ENCODE results near the gene HNMT. TPM values are rescaled to one million over a fixed set of nuclear protein-coding genes. Genes with fewer than 3 reads are reported as not detected.
"Not testable (repeated sequence)": the region's sequence is repeated elsewhere in the genome, so short reads cannot be mapped to it uniquely, and the experiment has no call there.

Gene HNMT
- total and polyA plus RNA-seq, 2 of the 13 experiments (the other 11 are each of a cell fraction or from before 2014, with no cell fraction given): 279 to 309 TPM

GRCh38 chr2:137971259-137971658, 7.0 kb downstream of the HNMT start:
- H2AFZ ChIP-seq (ENCODE audit: low read length); POLR2A ChIA-PET; H3K9me3 ChIP-seq (ENCODE audit: low read length); DNase-seq (ENCODE audit: low spot score); H3K4me3 ChIP-seq (replicated peaks in 1 of 3; ENCODE audit: insufficient read depth in 1 of 3, low read depth in 2 of 3, low read length in 3 of 3); FAIRE-seq; BruUV-seq (replicated peaks); H3K9ac ChIP-seq (ENCODE audit: insufficient read depth, low read depth, low read length); CTCF ChIA-PET (ENCODE audit: low intra/inter-chr PET ratio, low total read pairs); ATAC-seq; intact Hi-C loops (cut with micrococcal nuclease; ENCODE audit: unreplicated experiment); in situ Hi-C loops (cut with HindIII; ENCODE audit: extremely low pct_ligation_motif_present, low pct_unique_long_range_greater_than_20kb); H4K20me1 ChIP-seq (ENCODE audit: insufficient read depth, low read length); H3K27me3 ChIP-seq (ENCODE audit: control insufficient read depth in 1 of 2, insufficient read depth in 2 of 2, low read length in 2 of 2); TF ChIP-seq LCORL (IDR thresholded peaks at IDR 0.05): not testable (repeated sequence)
- peaks cover 11 to 49% of the 10 kb centered on the region in 2 experiments for H3K36me3 ChIP-seq (replicated peaks in 1 of 2; ENCODE audit: control insufficient read depth in 1 of 2, insufficient read depth in 2 of 2, low read length in 2 of 2)
- 97% methylated on average over 3 of the region's 3 CpGs for WGBS (ENCODE audit: low lambda C conversion rate)
- TF ChIP-seq ZNF138 (CRISPR knock-in tag; IDR thresholded peaks at IDR 0.05; ENCODE audit: low read depth) (0 out of 2 replicates have a peak, but pooled peaks have one; percentile 39), TEAD3 (CRISPR knock-in tag; optimal IDR thresholded peaks at IDR 0.05; ENCODE audit: borderline replicate concordance) (peak; percentile 13), ELF4 (CRISPR knock-in tag; IDR thresholded peaks at IDR 0.05; ENCODE audit: borderline replicate concordance) (peak; percentile 61; the same call in 1 of the 2 replicates), LCORL (CRISPR knock-in tag; IDR thresholded peaks at IDR 0.05) (0 out of 2 replicates have a peak, but pooled peaks have one; percentile 15), KLF6 (CRISPR knock-in tag; IDR thresholded peaks at IDR 0.05) (0 out of 2 replicates have a peak, but pooled peaks have one; percentile 23), ZNF629 (CRISPR knock-in tag; conservative IDR thresholded peaks at IDR 0.05) (0 out of 2 replicates have a peak, but pooled peaks have one; percentile 4), FOSL2 (CRISPR knock-in tag; IDR thresholded peaks at IDR 0.05) (peak; percentile 35; the same call in 1 of the 2 replicates)
- H3K4me1 ChIP-seq (ENCODE audit: insufficient read depth, low read length): peaks cover 94% of the 10 kb centered on the region
- peak overlapping the region; percentile 19; the same call in 1 of the 2 replicates for H3K4me2 ChIP-seq (ENCODE audit: low read depth, low read length)
- H3K27ac ChIP-seq (ENCODE audit: extremely low read length, insufficient read depth, low read length): peak overlapping the region; percentile 15
- H3K79me2 ChIP-seq (ENCODE audit: insufficient read depth, low read length): peaks cover 95% of the 10 kb centered on the region

GRCh38 chr2:137973280-137973679, 9.0 kb downstream of the HNMT start:
- no peak for FAIRE-seq
- TF ChIP-seq ZSCAN31 (CRISPR knock-in tag; IDR thresholded peaks at IDR 0.05; ENCODE audit: low read depth) (no peak), ZFP82 (CRISPR knock-in tag; IDR thresholded peaks at IDR 0.05; ENCODE audit: borderline replicate concordance) (no peak), ISL2 (CRISPR knock-in tag; IDR thresholded peaks at IDR 0.05) (no peak), ZNF282 (IDR thresholded peaks at IDR 0.05; ENCODE audit: partially characterized antibody) (no peak), ZNF512B (CRISPR knock-in tag; IDR thresholded peaks at IDR 0.05; ENCODE audit: borderline replicate concordance) (no peak), THRA (CRISPR knock-in tag; IDR thresholded peaks at IDR 0.05; ENCODE audit: borderline replicate concordance) (0 out of 2 replicates have a peak, but pooled peaks have one; percentile 12), NFIB (CRISPR knock-in tag; IDR thresholded peaks at IDR 0.05; ENCODE audit: borderline replicate concordance) (no peak), ZNF547 (CRISPR knock-in tag; IDR thresholded peaks at IDR 0.05) (no peak)

More at GRCh38 chr2:137973280-137973679, 9.0 kb downstream of the HNMT start:
- intact Hi-C loops (cut with micrococcal nuclease; ENCODE audit: unreplicated experiment) (no loop called here), in situ Hi-C loops (cut with HindIII; ENCODE audit: extremely low pct_ligation_motif_present, low pct_unique_long_range_greater_than_20kb) (no loop called here)
- BruUV-seq (replicated peaks): no TSS peak
- Histone ChIP-seq H3K4me3 (replicated peaks in 1 of 3; ENCODE audit: insufficient read depth in 1 of 3, low read depth in 2 of 3, low read length in 3 of 3) (no peak overlapping the region; a peak in 1 of 6 replicates), H3K4me2 (ENCODE audit: low read depth, low read length) (peak overlapping the region; percentile 42), H3K27me3 (ENCODE audit: control insufficient read depth in 1 of 2, insufficient read depth in 2 of 2, low read length in 2 of 2) (no peaks in the 10 kb centered on the region), H3K36me3 (replicated peaks in 1 of 2; ENCODE audit: control insufficient read depth in 1 of 2, insufficient read depth in 2 of 2, low read length in 2 of 2) (peaks cover 13 to 51% of the 10 kb centered on the region in 2 experiments), H3K79me2 (ENCODE audit: insufficient read depth, low read length) (peaks cover 93% of the 10 kb centered on the region), H3K27ac (ENCODE audit: extremely low read length, insufficient read depth, low read length) (peak overlapping the region; percentile 71), H3K9ac (ENCODE audit: insufficient read depth, low read depth, low read length) (peak overlapping the region; percentile 33), H3K4me1 (ENCODE audit: insufficient read depth, low read length) (peaks cover 91% of the 10 kb centered on the region), H3K9me3 (ENCODE audit: low read length) (no peaks in the 10 kb centered on the region), H4K20me1 (ENCODE audit: insufficient read depth, low read length) (peaks cover 24% of the 10 kb centered on the region; the same call in 1 of the 2 replicates), H2AFZ (ENCODE audit: low read length) (no peak overlapping the region)
- DNase-seq (ENCODE audit: low spot score): no peak
- CTCF ChIA-PET (ENCODE audit: low intra/inter-chr PET ratio, low total read pairs): no interaction called here
- ATAC-seq: peak; percentile 13
- POLR2A ChIA-PET: interaction anchor here (0.7 to 6.2 kb wide), 5 partner anchors 9 to 30 kb away, joined by 3 to 145 read pairs (median 4); partner anchors contain the start of gene HNMT

All from HepG2 (cell line).